H9 (cell line): ENCODE measurements around the gene PPOX. TPM values are rescaled to one million over a fixed set of nuclear protein-coding genes. Genes with fewer than 3 reads are reported as not detected.

ENCODE experiments used
- DNase-seq: peaks from one replicate; pipeline ENCODE4 v3.0.0-alpha.2; 2017
- H2AFZ ChIP-seq: one replicate; pipeline ENCODE4 v1.6.1; 2013; ENCODE audit warnings: mild to moderate bottlenecking, low read length, control low read depth, moderate library complexity
- H2AK5ac ChIP-seq: 2 replicates; pipeline ENCODE4 v1.6.1; 2013; ENCODE audit warnings: low read length, control low read depth, mixed read lengths; ENCODE audit not compliant: insufficient read length
- H2BK120ac ChIP-seq: one replicate; pipeline ENCODE4 v1.6.1; 2013; ENCODE audit warnings: low read depth, mild to moderate bottlenecking, low read length, control low read depth, inconsistent platforms; ENCODE audit not compliant: poor library complexity, severe bottlenecking
- H2BK12ac ChIP-seq: 2 replicates; pipeline ENCODE4 v1.6.1; 2013; ENCODE audit warnings: low read length, control low read depth, mixed read lengths, low read depth; ENCODE audit not compliant: insufficient read length
- H2BK15ac ChIP-seq: 2 replicates; pipeline ENCODE4 v1.6.1; 2013; ENCODE audit warnings: low read depth, low read length, control low read depth
- H2BK20ac ChIP-seq: one replicate; pipeline ENCODE4 v1.6.1; 2013; ENCODE audit warnings: low read depth, mild to moderate bottlenecking, low read length, control low read depth, inconsistent platforms; ENCODE audit not compliant: poor library complexity, severe bottlenecking
- H2BK5ac ChIP-seq: 2 replicates; pipeline ENCODE4 v1.6.1; 2013; ENCODE audit warnings: low read length, control low read depth, mixed read lengths; ENCODE audit not compliant: insufficient read length
- H3K14ac ChIP-seq: 2 replicates; pipeline ENCODE4 v1.6.1; 2013; ENCODE audit warnings: low read length, control low read depth; ENCODE audit not compliant: insufficient read depth
- H3K18ac ChIP-seq: 2 replicates; pipeline ENCODE4 v1.6.1; 2013; ENCODE audit warnings: low read depth, mild to moderate bottlenecking, mixed read lengths, low read length, control low read depth; ENCODE audit not compliant: insufficient read length
- H3K23ac ChIP-seq: 2 replicates; pipeline ENCODE4 v1.6.1; 2013; ENCODE audit warnings: low read length, control low read depth, mixed read lengths, low read depth; ENCODE audit not compliant: insufficient read length
- H3K23me2 ChIP-seq: 2 replicates; pipeline ENCODE4 v1.6.1; 2013; ENCODE audit warnings: low read depth, mild to moderate bottlenecking, mixed read lengths, low read length, control low read depth; ENCODE audit not compliant: insufficient read length, poor library complexity, severe bottlenecking
- H3K27ac ChIP-seq: 2 replicates; pipeline ENCODE4 v1.5.1; 2013; ENCODE audit warnings: low read length, control low read depth, mixed read lengths, low read depth; ENCODE audit not compliant: insufficient read length
- H3K27me3 ChIP-seq: 2 replicates; pipeline ENCODE4 v1.6.1; 2013; ENCODE audit warnings: low read length, control low read depth, inconsistent platforms; ENCODE audit not compliant: insufficient read depth
- H3K4ac ChIP-seq: 2 replicates; pipeline ENCODE4 v1.6.1; 2013; ENCODE audit warnings: low read depth, mild to moderate bottlenecking, control low read depth, inconsistent platforms, low read length, moderate library complexity
- H3K4me1 ChIP-seq: 2 replicates; pipeline ENCODE4 v1.6.1; 2013; ENCODE audit warnings: low read length, control low read depth, inconsistent platforms; ENCODE audit not compliant: insufficient read depth
- H3K4me2 ChIP-seq: 2 replicates; pipeline ENCODE4 v1.6.1; 2013; ENCODE audit warnings: low read length, control low read depth, mixed read lengths; ENCODE audit not compliant: insufficient read length, insufficient read depth
- H3K56ac ChIP-seq: 2 replicates; pipeline ENCODE4 v1.6.1; 2013; ENCODE audit warnings: low read depth, mild to moderate bottlenecking, mixed read lengths, low read length, control low read depth; ENCODE audit not compliant: insufficient read length
- H3K79me1 ChIP-seq: 2 replicates; pipeline ENCODE4 v1.6.1; 2013; ENCODE audit warnings: low read depth, mild to moderate bottlenecking, moderate library complexity, low read length, control low read depth, inconsistent platforms; ENCODE audit not compliant: insufficient read depth, poor library complexity, severe bottlenecking
- H3K79me2 ChIP-seq: 2 replicates; pipeline ENCODE4 v1.6.1; 2013; ENCODE audit warnings: low read length, control low read depth, inconsistent platforms; ENCODE audit not compliant: insufficient read depth
- H3K9ac ChIP-seq: 2 replicates; pipeline ENCODE4 v1.6.1; 2013; ENCODE audit warnings: low read length, control low read depth, mixed read lengths; ENCODE audit not compliant: insufficient read length; ENCODE audit errors: extremely low read depth
- H3K9me3 ChIP-seq: one replicate; pipeline ENCODE4 v1.6.1; 2013; ENCODE audit warnings: low read depth, low read length, inconsistent platforms; ENCODE audit not compliant: control insufficient read depth
- H3T11ph ChIP-seq: one replicate; pipeline ENCODE4 v1.6.1; 2013; ENCODE audit warnings: mild to moderate bottlenecking, low read length, control low read depth, inconsistent platforms
- H4K20me1 ChIP-seq: one replicate; pipeline ENCODE4 v1.6.1; 2013; ENCODE audit not compliant: control insufficient read depth, insufficient read length, insufficient read depth
- H4K5ac ChIP-seq: 2 replicates; pipeline ENCODE4 v1.6.1; 2013; ENCODE audit warnings: low read depth, mild to moderate bottlenecking, mixed read lengths, low read length, control low read depth; ENCODE audit not compliant: insufficient read length
- H4K8ac ChIP-seq: replicated peaks from 2 replicates; pipeline ENCODE4 v1.6.1; 2013; ENCODE audit warnings: low read length, control low read depth, mixed read lengths, low read depth; ENCODE audit not compliant: insufficient read length
- H4K91ac ChIP-seq: 2 replicates; pipeline ENCODE4 v1.6.1; 2013; ENCODE audit warnings: low read depth, mild to moderate bottlenecking, moderate library complexity, mixed read lengths, low read length, control low read depth; ENCODE audit not compliant: insufficient read length
- H3K27ac Mint-ChIP-seq, 3 experiments: 2 replicates in 2 of 3; 3 replicates in 1 of 3; pipeline ENCODE4 v1.8.0; 2020 to 2021; ENCODE audit warnings: mixed read lengths in 3 of 3, mild to moderate bottlenecking in 1 of 3, moderate library complexity in 1 of 3
- H3K27me3 Mint-ChIP-seq: 2 replicates; pipeline ENCODE4 v1.8.0; 2021; ENCODE audit warnings: low read depth, mild to moderate bottlenecking, moderate library complexity, mixed read lengths
- H3K36me3 Mint-ChIP-seq, 3 experiments: 2 replicates in 2 of 3; 3 replicates in 1 of 3; pipeline ENCODE4 v1.8.0; 2020 to 2021; ENCODE audit warnings: low read depth in 3 of 3, mixed read lengths in 3 of 3; ENCODE audit not compliant: insufficient read depth in 1 of 3
- H3K4me1 Mint-ChIP-seq, 2 experiments: 2 replicates each; pipeline ENCODE4 v1.8.0; 2020; ENCODE audit warnings: mixed read lengths in 2 of 2
- H3K4me3 Mint-ChIP-seq, 2 experiments: 2 replicates in 1 of 2; 3 replicates in 1 of 2; pipeline ENCODE4 v1.8.0; 2020 to 2021; ENCODE audit warnings: mild to moderate bottlenecking in 2 of 2, mixed read lengths in 2 of 2, moderate library complexity in 1 of 2
- H3K9me3 Mint-ChIP-seq, 2 experiments: 2 replicates in 1 of 2; 3 replicates in 1 of 2; pipeline ENCODE4 v1.8.0; 2020; ENCODE audit warnings: mild to moderate bottlenecking in 2 of 2, mixed read lengths in 2 of 2, moderate library complexity in 1 of 2
- WGBS: extraction: QIAGEN DNeasy Blood & Tissue Kit; methylation state at CpG from one replicate; pipeline ENCODE4 v1.1.7; 2013; ENCODE audit warnings: missing lambda C conversion rate, low lambda C conversion rate, mixed read lengths; ENCODE audit not compliant: insufficient read length; ENCODE audit errors: extremely low coverage; 5-methylcytosine and 5-hydroxymethylcytosine counted together
- total RNA-seq: library from RNA; stranded (reverse); gene quantifications from 2 replicates; pipeline ENCODE4 v1.2.1, GENCODE V29; 2021
- TF ChIP-seq, protein P1 (sequence below): fragments of 200-600 bp; sonication (generic); conservative IDR thresholded peaks from 3 replicates; pipeline ENCODE4 v1.8.0; 2021; ENCODE audit warnings: antibody characterized with exemption, mild to moderate bottlenecking

The PPOX gene
- total RNA-seq, 1 experiment from 2014 or later: 39.8 TPM

DNA sequence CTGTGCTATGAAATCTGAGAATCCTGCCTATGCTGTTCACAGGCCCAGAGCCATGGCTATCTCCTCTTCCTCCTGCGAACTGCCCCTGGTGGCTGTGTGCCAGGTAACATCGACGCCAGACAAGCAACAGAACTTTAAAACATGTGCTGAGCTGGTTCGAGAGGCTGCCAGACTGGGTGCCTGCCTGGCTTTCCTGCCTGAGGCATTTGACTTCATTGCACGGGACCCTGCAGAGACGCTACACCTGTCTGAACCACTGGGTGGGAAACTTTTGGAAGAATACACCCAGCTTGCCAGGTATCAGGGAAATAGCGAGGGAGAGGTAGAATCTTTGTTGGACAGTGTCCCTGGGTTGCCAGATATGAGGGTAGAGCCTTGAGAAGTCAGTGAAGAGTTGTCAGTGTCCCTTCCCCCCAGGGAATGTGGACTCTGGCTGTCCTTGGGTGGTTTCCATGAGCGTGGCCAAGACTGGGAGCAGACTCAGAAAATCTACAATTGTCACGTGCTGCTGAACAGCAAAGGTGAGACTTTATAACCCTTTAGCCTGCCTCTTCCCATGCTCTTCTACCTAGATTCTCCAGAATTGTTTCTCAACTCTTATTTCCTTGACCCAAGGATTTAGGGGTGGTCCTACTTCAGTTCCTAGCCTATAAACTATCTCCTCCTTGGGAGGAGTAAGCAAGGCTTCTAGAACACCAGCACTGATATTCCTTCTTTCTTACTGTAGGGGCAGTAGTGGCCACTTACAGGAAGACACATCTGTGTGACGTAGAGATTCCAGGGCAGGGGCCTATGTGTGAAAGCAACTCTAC is 46.9 kb upstream of the PPOX start:
- Histone ChIP-seq H3T11ph (no peak overlapping the region), H3K4me1 (peaks cover 5% of the 10 kb centered on the region; the same call in 1 of the 2 replicates), H2AK5ac (no peak overlapping the region), H3K27me3 (no peaks in the 10 kb centered on the region), H3K23ac (no peak overlapping the region), H2AFZ (no peak overlapping the region), H2BK20ac (no peak overlapping the region), H4K20me1 (no peaks in the 10 kb centered on the region), H3K27ac (peak overlapping the region; percentile 41), H2BK5ac (no peak overlapping the region), H2BK15ac (no peak overlapping the region), H3K56ac (peak overlapping the region; percentile 21), H3K18ac (no peak overlapping the region), H2BK120ac (no peak overlapping the region), H3K14ac (no peak overlapping the region), H3K79me2 (peaks cover 6% of the 10 kb centered on the region; the same call in 1 of the 2 replicates), H4K8ac (no peak overlapping the region), H3K79me1 (no peaks in the 10 kb centered on the region), H4K91ac (no peak overlapping the region), H3K9ac (peak overlapping the region; percentile 72), H4K5ac (no peak overlapping the region), H3K23me2 (peaks cover 9% of the 10 kb centered on the region), H3K9me3 (no peaks in the 10 kb centered on the region), H3K4ac (no peak overlapping the region), H2BK12ac (peak overlapping the region; percentile 37), H3K4me2 (peak overlapping the region; percentile 53)
- DNase-seq: peak; percentile 76
- TF ChIP-seq, protein P1, sequence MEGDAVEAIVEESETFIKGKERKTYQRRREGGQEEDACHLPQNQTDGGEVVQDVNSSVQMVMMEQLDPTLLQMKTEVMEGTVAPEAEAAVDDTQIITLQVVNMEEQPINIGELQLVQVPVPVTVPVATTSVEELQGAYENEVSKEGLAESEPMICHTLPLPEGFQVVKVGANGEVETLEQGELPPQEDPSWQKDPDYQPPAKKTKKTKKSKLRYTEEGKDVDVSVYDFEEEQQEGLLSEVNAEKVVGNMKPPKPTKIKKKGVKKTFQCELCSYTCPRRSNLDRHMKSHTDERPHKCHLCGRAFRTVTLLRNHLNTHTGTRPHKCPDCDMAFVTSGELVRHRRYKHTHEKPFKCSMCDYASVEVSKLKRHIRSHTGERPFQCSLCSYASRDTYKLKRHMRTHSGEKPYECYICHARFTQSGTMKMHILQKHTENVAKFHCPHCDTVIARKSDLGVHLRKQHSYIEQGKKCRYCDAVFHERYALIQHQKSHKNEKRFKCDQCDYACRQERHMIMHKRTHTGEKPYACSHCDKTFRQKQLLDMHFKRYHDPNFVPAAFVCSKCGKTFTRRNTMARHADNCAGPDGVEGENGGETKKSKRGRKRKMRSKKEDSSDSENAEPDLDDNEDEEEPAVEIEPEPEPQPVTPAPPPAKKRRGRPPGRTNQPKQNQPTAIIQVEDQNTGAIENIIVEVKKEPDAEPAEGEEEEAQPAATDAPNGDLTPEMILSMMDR: peak; percentile 54
- no CpG with 5 or more reads among the region's 10 CpGs for WGBS
- H3K4me1 Mint-ChIP-seq: peaks cover 21 to 24% of the 10 kb centered on the region in 2 experiments
- H3K4me3 Mint-ChIP-seq: peak overlapping the region; percentile 95 to 97
- no peaks in the 10 kb centered on the region for H3K27me3 Mint-ChIP-seq
- no peaks in the 10 kb centered on the region for H3K9me3 Mint-ChIP-seq
- H3K27ac Mint-ChIP-seq: peak overlapping the region; percentile 93 to 98 (median 96)
- peaks cover 29 to 53% (median 48%) of the 10 kb centered on the region in 3 experiments; a peak in 6 of 7 replicates for H3K36me3 Mint-ChIP-seq
